IPS DF 19.7 (cell line): Measurements from ENCODE around the gene R3HDM2.
"Not testable (repeated sequence)": the region's sequence is repeated elsewhere in the genome, so short reads cannot be mapped to it uniquely, and the experiment has no call there.

Source experiments
- DNase-seq: peaks from one replicate; pipeline ENCODE4 v3.0.0-alpha.2; 2013; ENCODE audit warnings: low read depth, low spot score

Gene R3HDM2

DNA sequence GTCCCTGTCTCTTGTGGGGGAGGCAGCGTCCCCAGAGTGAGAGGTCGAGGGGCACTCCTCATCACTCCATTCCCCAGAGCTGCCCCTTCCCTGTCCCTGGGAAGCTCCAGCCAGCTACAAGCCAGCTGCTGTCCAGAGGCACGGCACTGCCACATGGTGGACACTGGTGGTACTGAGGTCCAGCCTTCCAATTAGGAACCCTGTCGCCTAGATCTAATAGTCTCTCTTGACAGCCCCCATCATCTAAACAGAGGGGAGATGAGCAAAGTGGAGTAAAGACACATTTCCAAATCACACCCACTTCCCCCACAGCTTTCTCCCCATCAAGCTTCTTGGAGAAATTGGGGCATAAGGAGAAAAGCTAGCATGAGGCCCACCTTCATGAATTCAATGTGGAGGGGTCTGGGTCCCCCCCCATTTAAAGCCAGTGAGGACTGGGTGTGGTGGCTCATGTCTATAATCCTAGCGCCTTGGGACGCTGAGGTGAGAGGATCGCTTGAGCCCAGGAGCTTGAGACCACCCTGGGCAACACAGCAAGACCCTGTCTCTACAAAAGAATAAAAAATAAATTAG, 22.2 kb upstream of the R3HDM2 start:
- DNase-seq: no peak

DNA sequence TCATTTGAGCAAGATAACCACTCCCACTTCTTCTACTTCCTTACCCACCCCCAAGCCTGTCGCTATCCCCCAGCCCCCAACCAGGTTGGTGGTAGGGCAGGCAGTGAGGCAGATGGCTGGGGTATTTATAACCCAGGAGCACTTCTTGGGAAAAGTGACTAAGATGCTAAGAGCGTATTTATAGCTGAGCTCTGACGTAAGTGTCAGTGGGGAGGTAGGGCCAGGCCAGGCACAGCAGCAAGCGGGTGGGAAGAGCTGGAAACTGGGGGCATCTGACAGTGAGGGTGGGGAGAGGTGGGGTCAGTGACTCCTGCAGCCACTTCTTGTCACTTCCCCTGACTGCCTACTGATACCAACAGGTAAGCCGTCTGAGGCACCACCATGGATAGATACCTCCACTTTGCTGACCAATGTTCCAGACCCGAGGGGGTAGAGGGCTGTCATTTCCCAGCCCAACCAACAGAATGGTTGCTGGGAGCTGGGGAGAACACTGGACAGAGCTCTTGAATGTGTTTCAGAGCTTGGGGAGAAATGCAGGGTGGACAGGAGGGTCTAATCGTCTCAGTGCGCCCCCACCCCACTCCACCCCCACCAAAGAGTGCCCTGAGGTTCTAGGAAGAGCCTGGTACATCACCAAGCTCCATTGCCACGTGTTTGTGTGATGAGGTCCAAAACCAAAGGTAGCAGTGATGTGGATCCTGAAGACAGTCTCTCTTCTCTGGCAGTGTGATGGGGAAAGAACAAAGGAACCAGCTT, 21.5 kb upstream of the R3HDM2 start:
- no peak for DNase-seq

DNA sequence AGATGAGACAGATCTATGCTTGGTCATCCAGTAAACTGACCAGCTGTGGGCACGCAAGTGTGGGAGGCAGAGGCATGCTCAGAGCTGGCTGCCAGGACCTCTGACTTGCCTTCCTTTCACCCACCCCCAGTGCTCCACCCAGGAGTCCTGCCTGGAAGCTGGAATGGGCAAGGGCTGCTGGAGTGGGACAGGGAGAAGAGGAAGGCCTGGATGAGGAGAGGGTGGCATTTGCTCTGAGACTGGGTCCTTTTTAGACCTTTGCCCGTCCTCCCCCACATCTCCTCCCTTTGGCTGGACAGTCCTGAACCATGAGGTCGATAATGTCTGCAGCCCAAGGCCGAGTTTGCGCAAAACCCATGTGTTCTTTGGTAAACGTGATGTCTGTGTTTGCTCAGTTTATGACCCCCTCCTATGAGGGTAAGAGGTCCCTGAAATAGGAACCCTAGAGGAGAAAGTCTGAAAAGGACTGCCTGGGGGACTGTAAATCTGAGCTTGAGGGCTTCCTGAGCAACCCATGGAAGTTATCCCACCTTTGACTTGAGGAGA, 20.5 kb upstream of the R3HDM2 start:
- no peak for DNase-seq

DNA sequence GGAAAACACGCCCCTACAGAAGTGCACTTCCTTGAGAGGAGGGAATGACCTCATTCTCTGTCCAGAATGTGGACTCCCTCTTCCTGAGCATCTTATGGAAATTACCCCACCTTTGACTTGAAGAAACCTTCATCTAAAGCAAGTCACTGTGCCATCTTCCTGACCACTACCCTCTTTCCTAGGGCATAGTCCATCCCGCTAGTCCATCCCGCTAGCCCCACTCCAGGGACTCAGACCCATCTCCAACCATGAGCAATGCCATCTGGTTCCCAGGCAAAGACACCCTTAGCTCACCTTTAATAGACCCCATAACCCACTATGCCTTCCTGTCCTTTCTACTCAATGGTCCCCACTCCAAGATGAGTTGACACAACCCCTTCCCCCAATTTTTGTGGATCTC, 19.2 kb upstream of the R3HDM2 start:
- no peak for DNase-seq

- DNase-seq: no peak
Observed at GRCh38 chr12:57449375-57449774, 18.5 kb upstream of the R3HDM2 start.

DNA sequence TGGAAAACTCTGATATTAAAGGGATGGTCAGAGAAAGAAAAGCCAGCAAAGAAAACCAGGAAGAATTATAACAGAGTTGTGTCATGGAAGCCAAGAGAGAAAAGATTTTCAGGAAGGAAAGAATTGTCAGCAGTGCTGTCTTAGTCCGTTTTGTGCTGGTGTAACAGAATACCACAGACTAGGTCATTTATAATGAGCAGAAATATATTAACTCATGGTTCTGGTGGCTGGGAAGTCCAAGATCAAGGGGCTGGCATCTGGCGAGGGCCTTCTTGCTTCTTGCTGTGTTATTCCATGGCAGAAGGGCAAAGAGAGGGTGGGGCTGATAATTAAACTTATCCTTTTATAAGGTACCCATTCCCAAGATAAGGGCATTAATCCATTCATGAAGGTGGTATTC, 17.8 kb upstream of the R3HDM2 start:
- no peak for DNase-seq

- no peak for DNase-seq
Observed at GRCh38 chr12:57446292-57446960, 15.6 kb upstream of the R3HDM2 start.

DNA sequence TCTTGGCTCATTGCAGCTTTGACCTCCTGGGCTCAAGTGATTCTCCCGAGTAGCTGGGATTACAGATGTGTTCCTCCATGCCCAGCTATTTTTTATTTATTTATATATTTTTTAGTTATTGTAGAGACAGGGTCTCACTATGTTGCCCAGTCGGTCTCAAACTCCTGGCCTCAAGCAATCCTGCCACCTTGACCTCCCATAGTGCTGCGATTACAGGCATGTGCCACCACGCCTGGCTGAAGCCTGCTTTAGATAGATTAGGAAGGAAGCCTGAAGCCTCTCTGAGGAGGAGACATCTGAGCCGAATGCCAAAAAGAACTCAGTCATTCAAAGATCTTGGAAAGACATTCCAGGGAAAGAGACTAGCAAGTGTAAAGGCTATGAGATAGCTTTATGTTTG, 13.9 kb upstream of the R3HDM2 start:
- no peak for DNase-seq

- DNase-seq: not testable (repeated sequence)
Observed at GRCh38 chr12:57444337-57444736, 13.5 kb upstream of the R3HDM2 start.

DNA sequence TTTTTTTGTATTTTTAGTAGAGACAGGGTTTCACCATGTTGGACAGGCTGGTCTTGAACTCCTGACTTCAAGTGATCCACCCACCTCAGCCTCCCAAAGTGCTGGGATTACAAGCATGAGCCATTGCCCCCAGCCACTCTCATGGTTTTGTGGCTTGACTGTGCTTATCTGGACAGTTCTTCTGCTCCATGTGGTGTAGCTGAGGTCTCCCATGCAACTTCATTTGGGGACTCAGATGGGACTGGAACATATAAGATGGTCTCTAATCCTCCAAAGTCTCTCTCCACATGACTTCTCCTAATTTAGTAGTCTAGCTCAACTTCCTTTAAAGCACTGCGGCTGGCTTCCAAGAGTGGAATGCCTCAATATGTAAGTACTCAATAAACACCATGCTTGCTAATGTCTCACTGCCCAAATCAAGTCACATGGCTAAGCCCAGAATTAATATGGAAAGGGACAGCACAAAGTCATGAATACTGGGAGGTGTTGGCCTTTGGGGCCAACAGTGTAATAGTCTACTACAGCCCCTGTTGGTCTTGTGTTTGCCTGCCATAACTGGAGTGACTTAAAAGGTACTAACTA, 11.1 kb upstream of the R3HDM2 start:
- DNase-seq: no peak

DNA sequence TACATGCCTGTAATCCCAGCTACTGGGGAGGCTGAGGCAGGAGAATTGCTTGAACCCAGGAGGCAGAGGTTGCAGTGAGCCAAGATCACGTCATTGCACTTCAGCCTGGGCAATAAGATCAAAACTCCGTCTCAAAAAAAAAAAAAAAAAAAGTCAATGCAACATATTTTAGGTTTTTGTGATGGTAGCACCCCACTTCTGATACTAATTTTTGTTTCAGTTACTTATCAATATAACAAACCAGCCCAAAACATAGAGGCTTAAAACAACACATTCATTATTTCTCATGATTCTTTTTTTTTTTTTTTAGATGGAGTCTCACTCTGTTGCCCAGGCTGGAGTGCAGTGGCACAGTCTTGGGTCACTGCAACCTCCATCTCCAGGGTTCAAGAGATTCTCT, 10.6 kb upstream of the R3HDM2 start:
- not testable (repeated sequence) for DNase-seq

GRCh38 chr12:57439762-57440266, 9.0 kb upstream of the R3HDM2 start:
- DNase-seq: no peak

DNA sequence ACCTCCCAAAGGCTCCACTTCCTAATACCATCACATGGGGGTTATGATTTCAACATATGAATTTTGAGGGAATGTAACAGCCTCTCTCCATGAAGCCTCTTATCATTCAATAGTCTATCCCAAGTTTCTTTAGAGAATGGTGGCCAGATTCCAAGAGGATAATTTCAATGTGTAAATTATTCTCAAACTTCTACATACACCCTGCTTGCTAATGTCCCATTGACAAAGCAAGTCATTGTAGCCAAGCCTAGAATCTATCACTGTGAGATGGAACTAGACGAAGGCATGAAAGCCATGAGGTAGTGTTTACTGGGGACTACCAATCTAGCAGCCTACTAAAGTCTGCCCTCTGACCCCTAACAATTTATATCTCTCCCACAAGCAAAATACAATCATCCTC, 7.6 kb upstream of the R3HDM2 start:
- DNase-seq: no peak

DNA sequence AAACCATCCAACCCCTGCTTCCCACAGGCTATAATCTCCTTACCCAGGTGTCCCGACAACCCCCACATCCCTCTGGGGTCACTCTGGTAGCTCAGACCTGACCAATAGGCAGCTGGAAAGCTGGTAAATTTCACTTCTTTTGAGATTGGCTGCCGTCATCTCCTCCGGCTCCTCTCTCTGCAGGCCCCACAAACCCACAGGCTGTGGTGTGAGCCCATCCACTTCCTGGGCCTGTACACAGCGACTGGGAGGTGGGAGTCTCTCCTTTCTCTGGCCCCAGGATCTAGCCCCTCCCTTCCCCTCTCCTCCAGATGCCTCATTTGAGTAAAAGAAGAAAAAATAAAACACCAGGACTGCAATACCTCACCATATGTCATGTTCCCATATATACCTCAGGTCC, 4.5 kb upstream of the R3HDM2 start:
- no peak for DNase-seq

DNA sequence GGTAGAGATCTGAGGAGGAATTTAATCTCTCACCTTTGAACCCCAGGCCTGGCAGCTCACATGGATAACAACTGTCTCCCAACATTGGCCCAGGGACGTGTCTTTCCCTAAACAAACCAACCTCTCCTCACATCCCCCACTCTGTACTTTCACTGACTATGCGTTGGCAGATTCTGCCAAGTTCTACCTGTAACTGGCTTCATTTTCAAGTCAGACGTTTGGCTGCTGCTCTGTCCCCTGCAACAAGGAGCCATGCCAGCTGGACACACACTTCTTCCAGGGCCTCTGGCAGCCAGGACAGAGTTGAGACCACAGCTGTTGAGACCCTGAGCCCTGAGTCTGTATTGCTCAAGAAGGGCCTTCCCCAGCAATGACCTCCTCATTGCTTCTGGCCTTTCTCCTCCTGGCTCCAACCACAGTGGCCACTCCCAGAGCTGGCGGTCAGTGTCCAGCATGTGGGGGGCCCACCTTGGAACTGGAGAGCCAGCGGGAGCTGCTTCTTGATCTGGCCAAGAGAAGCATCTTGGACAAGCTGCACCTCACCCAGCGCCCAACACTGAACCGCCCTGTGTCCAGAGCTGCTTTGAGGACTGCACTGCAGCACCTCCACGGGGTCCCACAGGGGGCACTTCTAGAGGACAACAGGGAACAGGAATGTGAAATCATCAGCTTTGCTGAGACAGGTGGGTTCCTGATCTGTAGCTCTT, 3.8 kb upstream of the R3HDM2 start, which contains the start of gene INHBC:
TSS of gene INHBC (plus strand) at position 268 of the 707 bp plus-strand sequence. CDS start at position 371, 103 bp downstream.
- DNase-seq: no peak

DNA sequence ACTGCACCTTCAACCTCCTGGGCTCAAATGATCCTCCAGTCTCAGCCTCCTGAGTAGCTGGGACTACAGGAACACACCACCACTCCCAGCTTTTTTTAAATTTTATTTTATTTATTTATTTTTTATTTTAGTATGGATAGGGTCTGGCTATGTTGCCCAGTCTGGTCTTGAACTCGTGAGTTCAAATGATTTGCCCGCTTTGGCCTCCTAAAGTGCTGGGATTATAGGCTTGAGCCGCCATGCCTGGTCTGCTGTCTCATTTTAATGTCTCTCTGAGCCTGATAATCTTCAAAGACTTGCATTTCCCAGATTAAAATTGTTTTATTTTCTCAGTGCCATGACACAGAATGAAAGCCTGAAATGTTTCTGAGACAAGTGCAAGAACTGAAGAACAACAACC, 2.5 kb upstream of the R3HDM2 start:
- DNase-seq: no peak

- no peak for DNase-seq
Observed at GRCh38 chr12:57431654-57432188, 878 bp upstream of the R3HDM2 start.

- DNase-seq: no peak
Observed at GRCh38 chr12:57430112-57430930, 522 bp downstream of the R3HDM2 start.

GRCh38 chr12:57429473-57430111, 1.3 kb downstream of the R3HDM2 start:
- DNase-seq: no peak

GRCh38 chr12:57428965-57429364, 1.9 kb downstream of the R3HDM2 start:
- no peak for DNase-seq
